Keratinocyte (primary cell): Measurements from ENCODE around the gene EFHD1.

ENCODE experiments used
- CTCF ChIP-seq, 3 experiments: IDR thresholded peaks in 1 of 3; conservative IDR thresholded peaks in 1 of 3; optimal IDR thresholded peaks in 1 of 3; 2 replicates in 2 of 3; 3 replicates in 1 of 3; pipeline versions ENCODE3 to v1.5.1; 2011; ENCODE audit warnings: low read length in 3 of 3, mild to moderate bottlenecking in 3 of 3, moderate library complexity in 2 of 3, control low read depth in 1 of 3, inconsistent platforms in 1 of 3; ENCODE audit not compliant: insufficient read depth in 2 of 3; ENCODE audit errors: extremely low read depth in 1 of 3
- EZH2 ChIP-seq: IDR thresholded peaks from one replicate; pipeline ENCODE4 v1.6.1; 2012; ENCODE audit warnings: inconsistent platforms, mild to moderate bottlenecking, low read length, moderate library complexity

GRCh38 chr2:232697807-232698110 is 64.4 kb downstream of the EFHD1 start:
- TF ChIP-seq CTCF (optimal IDR thresholded peaks at IDR 0.05 in 1 of 3, IDR thresholded peaks at IDR 0.05 in 1 of 3, conservative IDR thresholded peaks at IDR 0.05 in 1 of 3; ENCODE audit: extremely low read depth in 1 of 3, insufficient read depth in 2 of 3, low read length in 3 of 3), result no peak
- TF ChIP-seq EZH2, result no peak
